Measurements from ENCODE around the gene COA5.
"Not testable (repeated sequence)": the region's sequence is repeated elsewhere in the genome, so short reads cannot be mapped to it uniquely, and the experiment has no call there.

Gene COA5

GRCh38 chr2:98605076-98605475, 3.2 kb downstream of the COA5 start:
- DNase-seq, result no peak

GRCh38 chr2:98604547-98604946, 3.8 kb downstream of the COA5 start:
- DNase-seq, result no peak

- peak; percentile 3 for DNase-seq
These were observed 6.7 kb downstream of the COA5 start for GRCh38 chr2:98601532-98602132.

GRCh38 chr2:98598781-98599428, 9.4 kb downstream of the COA5 start:
- DNase-seq, result no peak

- not testable (repeated sequence) for DNase-seq
These were observed 13.6 kb downstream of the COA5 start for GRCh38 chr2:98594665-98595064.

- no peak for DNase-seq
These were observed 15.7 kb downstream of the COA5 start for GRCh38 chr2:98592565-98592964.

- no peak for DNase-seq
These were observed 18.8 kb downstream of the COA5 start for GRCh38 chr2:98589489-98589888.

GRCh38 chr2:98588880-98589431, 19.4 kb downstream of the COA5 start:
- no peak for DNase-seq

GRCh38 chr2:98586551-98587140, 21.7 kb downstream of the COA5 start:
- DNase-seq, result no peak

- DNase-seq, result no peak
These were observed 22.9 kb downstream of the COA5 start for GRCh38 chr2:98585386-98585785.

- DNase-seq, result no peak
These were observed 24.3 kb downstream of the COA5 start for GRCh38 chr2:98583816-98584618.

GRCh38 chr2:98583276-98583675, 25.0 kb downstream of the COA5 start:
- DNase-seq, result no peak

GRCh38 chr2:98582523-98582922, 25.8 kb downstream of the COA5 start:
- DNase-seq, result no peak

GRCh38 chr2:98580656-98581284, 27.5 kb downstream of the COA5 start:
- DNase-seq, result no peak

- DNase-seq, result no peak
These were observed 28.4 kb downstream of the COA5 start for GRCh38 chr2:98579926-98580325.

GRCh38 chr2:98578231-98578630, 30.1 kb downstream of the COA5 start:
- no peak for DNase-seq

GRCh38 chr2:98577313-98577712, 31.0 kb downstream of the COA5 start:
- no peak for DNase-seq

- DNase-seq, result no peak
These were observed 31.5 kb downstream of the COA5 start for GRCh38 chr2:98576666-98577312.

GRCh38 chr2:98573426-98573825, 34.9 kb downstream of the COA5 start:
- no peak for DNase-seq

- DNase-seq, result no peak
These were observed 35.6 kb downstream of the COA5 start for GRCh38 chr2:98572676-98573075.

- no peak for DNase-seq
These were observed 36.1 kb downstream of the COA5 start for GRCh38 chr2:98572211-98572610.

- no peak for DNase-seq
These were observed 36.5 kb downstream of the COA5 start for GRCh38 chr2:98571796-98572195.
